Measurements from ENCODE around the gene CRYBG2.

CRYBG2 gene

GRCh38 chr1:26278724-26279455 is 75.0 kb downstream of the CRYBG2 start:
- no peaks in the 10 kb centered on the region for H3K27me3 ChIP-seq
- peak overlapping the region; percentile 86 for H3K4me3 ChIP-seq
- peaks cover 71% of the 10 kb centered on the region for H3K36me3 ChIP-seq
- no peaks in the 10 kb centered on the region for H3K9me3 ChIP-seq
- peaks cover 31% of the 10 kb centered on the region for H4K20me1 ChIP-seq
- no peak for TF ChIP-seq Cebpa-rat (IDR thresholded peaks at IDR 0.05)
- H3K4me2 ChIP-seq: peak overlapping the region; percentile 96
- peak overlapping the region; percentile 89 for H3K9ac ChIP-seq
- peaks cover 81% of the 10 kb centered on the region for H3K4me1 ChIP-seq
- H3K27ac ChIP-seq: peak overlapping the region; percentile 98

- Histone ChIP-seq H3K4me3 (no peak overlapping the region), H3K4me1 (peaks cover 75% of the 10 kb centered on the region), H3K9me3 (no peaks in the 10 kb centered on the region), H3K27me3 (no peaks in the 10 kb centered on the region), H3K27ac (peak overlapping the region; percentile 98), H3K36me3 (peaks cover 70% of the 10 kb centered on the region), H4K20me1 (peaks cover 30% of the 10 kb centered on the region), H3K9ac (peak overlapping the region; percentile 89), H3K4me2 (peak overlapping the region; percentile 96)
- TF ChIP-seq Cebpa-rat (IDR thresholded peaks at IDR 0.05): no peak
Observed at GRCh38 chr1:26278303-26278702, 75.6 kb downstream of the CRYBG2 start.

GRCh38 chr1:26277719-26278118 is 76.2 kb downstream of the CRYBG2 start:
- H4K20me1 ChIP-seq: peaks cover 24% of the 10 kb centered on the region
- peak overlapping the region; percentile 89 for H3K9ac ChIP-seq
- H3K27me3 ChIP-seq: no peaks in the 10 kb centered on the region
- H3K4me3 ChIP-seq: no peak overlapping the region
- H3K36me3 ChIP-seq: peaks cover 70% of the 10 kb centered on the region
- peak overlapping the region; percentile 96 for H3K4me2 ChIP-seq
- peaks cover 69% of the 10 kb centered on the region for H3K4me1 ChIP-seq
- TF ChIP-seq Cebpa-rat (IDR thresholded peaks at IDR 0.05): no peak
- peak overlapping the region; percentile 98 for H3K27ac ChIP-seq
- no peaks in the 10 kb centered on the region for H3K9me3 ChIP-seq

DNA sequence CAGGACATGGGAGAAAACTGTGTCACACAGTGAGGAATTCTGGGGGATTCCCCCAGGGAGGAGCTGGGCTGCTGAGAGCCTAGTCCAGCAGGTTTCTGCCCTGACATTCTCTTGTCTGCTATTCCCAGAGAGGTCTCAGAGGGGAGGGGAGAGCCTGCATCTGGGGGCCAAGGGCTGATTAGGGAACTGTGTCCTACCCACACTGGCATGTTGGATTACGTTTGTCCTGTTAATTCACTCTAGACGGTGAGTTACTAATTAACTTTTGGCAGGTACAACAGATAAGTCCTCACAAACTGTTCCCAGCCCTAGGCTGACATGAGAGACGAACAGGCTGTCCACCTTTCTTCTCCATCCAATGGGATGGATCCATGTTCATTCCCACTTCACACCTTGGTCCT is 76.7 kb downstream of the CRYBG2 start:
- H3K4me2 ChIP-seq: peak overlapping the region; percentile 96
- no peak overlapping the region for H3K4me3 ChIP-seq
- peaks cover 19% of the 10 kb centered on the region for H4K20me1 ChIP-seq
- peaks cover 70% of the 10 kb centered on the region for H3K36me3 ChIP-seq
- no peak for TF ChIP-seq Cebpa-rat (IDR thresholded peaks at IDR 0.05)
- H3K27ac ChIP-seq: peak overlapping the region; percentile 98
- H3K9ac ChIP-seq: peak overlapping the region; percentile 89
- peaks cover 64% of the 10 kb centered on the region for H3K4me1 ChIP-seq
- no peaks in the 10 kb centered on the region for H3K27me3 ChIP-seq
- H3K9me3 ChIP-seq: no peaks in the 10 kb centered on the region

DNA sequence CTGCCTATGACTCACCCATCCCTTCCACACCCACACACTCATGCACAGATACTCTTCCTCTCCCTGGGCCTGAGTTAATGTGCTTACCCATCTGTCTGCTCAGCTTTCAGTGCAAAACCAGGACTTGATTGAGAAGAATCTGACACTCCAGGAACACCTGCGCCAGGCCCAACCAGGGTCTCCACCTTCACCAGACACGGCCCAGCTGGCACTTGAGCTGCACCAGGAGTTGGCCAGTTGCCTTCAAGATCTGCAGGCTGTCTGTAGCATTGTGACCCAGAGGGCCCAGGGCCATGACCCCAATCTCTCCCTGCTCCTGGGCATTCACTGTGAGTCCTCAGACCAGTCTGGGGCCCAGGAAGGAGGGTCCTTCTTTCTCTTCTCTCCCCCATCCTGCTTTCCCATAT is 77.5 kb downstream of the CRYBG2 start:
- Histone ChIP-seq H3K9ac (no peak overlapping the region), H3K4me3 (no peak overlapping the region), H3K27me3 (no peaks in the 10 kb centered on the region), H3K27ac (peak overlapping the region; percentile 0; the same call in 1 of the 2 replicates), H3K9me3 (no peaks in the 10 kb centered on the region), H4K20me1 (peaks cover 13% of the 10 kb centered on the region), H3K4me1 (peaks cover 56% of the 10 kb centered on the region), H3K36me3 (peaks cover 72% of the 10 kb centered on the region), H3K4me2 (no peak overlapping the region)
- TF ChIP-seq Cebpa-rat (IDR thresholded peaks at IDR 0.05): no peak

DNA sequence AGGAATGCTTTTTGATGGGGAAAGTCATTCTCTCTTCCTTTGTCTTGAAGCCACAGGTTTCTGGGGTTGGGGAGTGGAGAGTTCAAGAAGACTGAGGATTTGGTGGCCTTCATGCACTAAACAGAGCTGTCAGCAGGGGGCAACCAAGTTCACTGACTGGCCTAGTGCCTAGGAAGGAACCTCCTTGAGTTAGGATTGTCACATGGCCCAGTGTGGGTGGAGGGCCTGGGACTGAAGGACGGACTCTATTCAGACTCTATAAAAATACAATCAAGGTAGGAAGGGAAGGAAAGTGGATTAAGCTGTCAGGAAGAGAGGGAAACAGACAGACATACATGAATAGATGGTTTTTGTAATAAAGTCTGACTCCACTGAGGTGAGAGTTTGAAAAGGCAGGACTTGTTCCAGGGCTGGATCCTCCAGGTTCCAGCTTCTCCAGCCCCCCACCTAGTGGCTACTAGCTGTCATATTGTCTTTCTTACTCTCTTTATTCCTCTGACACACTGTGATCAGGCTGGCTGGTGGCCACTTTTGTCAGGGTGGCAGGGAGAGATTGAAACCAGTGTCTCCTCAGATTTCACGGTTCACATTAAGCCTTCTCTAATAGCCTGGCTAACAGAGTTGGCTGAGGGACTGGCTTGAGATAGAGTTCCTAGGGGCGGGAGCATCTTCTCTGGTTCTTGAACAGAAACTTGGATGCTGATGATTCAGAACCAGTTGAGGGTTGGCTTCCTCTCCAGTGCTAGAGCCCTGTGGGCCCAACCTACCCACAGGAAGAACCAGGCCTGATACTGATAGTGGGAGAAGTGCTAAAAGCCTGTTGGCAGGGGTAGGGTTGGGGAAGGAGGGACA is 78.1 kb downstream of the CRYBG2 start:
- no peak for TF ChIP-seq Cebpa-rat (IDR thresholded peaks at IDR 0.05)
- Histone ChIP-seq H3K9ac (0 out of 2 replicates have a peak overlapping the region, but pooled peaks have one; percentile 44), H4K20me1 (peaks cover 7% of the 10 kb centered on the region; the same call in 1 of the 2 replicates), H3K27ac (peak overlapping the region; percentile 0; the same call in 1 of the 2 replicates), H3K9me3 (no peaks in the 10 kb centered on the region), H3K4me1 (peaks cover 50% of the 10 kb centered on the region), H3K27me3 (no peaks in the 10 kb centered on the region), H3K4me2 (0 out of 2 replicates have a peak overlapping the region, but pooled peaks have one; percentile 3), H3K4me3 (no peak overlapping the region), H3K36me3 (peaks cover 72% of the 10 kb centered on the region)

DNA sequence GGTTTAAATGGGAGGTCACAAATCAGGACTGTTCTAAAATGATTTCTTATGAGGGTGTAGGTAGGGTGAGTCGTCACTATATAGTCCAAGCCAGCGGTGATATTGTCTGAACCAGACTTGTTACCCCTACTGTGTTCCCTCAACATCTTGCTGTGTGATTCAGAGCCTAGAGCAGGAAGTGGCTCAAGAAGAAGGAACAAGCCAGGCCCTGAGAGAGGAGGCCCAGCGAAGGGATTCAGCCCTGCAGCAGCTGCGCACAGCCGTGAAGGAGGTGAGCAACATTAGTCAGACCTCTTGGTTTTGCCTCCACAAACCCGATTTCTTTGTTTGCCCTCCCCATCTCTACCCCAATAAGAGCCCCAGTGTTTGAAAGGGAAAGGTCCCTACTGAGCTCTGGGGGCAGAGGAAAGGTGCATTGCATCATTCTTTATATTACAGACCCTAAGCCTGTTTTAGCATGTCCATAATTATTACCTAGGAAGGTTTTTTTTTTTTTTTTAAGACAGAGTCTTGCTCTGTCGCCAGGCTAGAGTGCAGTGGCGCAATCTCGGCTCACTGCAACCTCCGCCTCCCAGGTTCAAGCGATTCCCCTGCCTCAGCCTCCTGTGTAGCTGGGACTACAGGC is 79.0 kb downstream of the CRYBG2 start:
- H3K27me3 ChIP-seq: no peaks in the 10 kb centered on the region
- no peak overlapping the region for H3K4me3 ChIP-seq
- no peak overlapping the region for H3K9ac ChIP-seq
- H3K36me3 ChIP-seq: peaks cover 81% of the 10 kb centered on the region
- no peaks in the 10 kb centered on the region for H4K20me1 ChIP-seq
- no peaks in the 10 kb centered on the region for H3K9me3 ChIP-seq
- H3K4me1 ChIP-seq: peaks cover 45% of the 10 kb centered on the region
- no peak overlapping the region for H3K4me2 ChIP-seq
- TF ChIP-seq Cebpa-rat (IDR thresholded peaks at IDR 0.05): no peak
- 0 out of 2 replicates have a peak overlapping the region, but pooled peaks have one; percentile 0 for H3K27ac ChIP-seq

Measured in BLaER1 (cell line).